ENCODE data around the gene CEP120. TPM values are rescaled to one million over a fixed set of nuclear protein-coding genes. Genes with fewer than 3 reads are reported as not detected.
"Not testable (repeated sequence)": the region's sequence is repeated elsewhere in the genome, so short reads cannot be mapped to it uniquely, and the experiment has no call there.

Gene CEP120
- total RNA-seq (2014; rRNA removed; shearing (Covaris generic)) = 19.2 and 19.4 TPM in 2 replicates

- peak; percentile 97 for DNase-seq (ENCODE audit: low read depth)
These were observed at the start of gene CEP120 for GRCh38 chr5:123423278-123424149. Gene CEP120, minus strand, starts transcription at chr5:123423403. Its CDS starts 405 bp downstream, at chr5:123422998.

GRCh38 chr5:123472150-123472924 is 49.1 kb upstream of the CEP120 start:
- no peak for DNase-seq (ENCODE audit: low read depth)

- no peak for DNase-seq (ENCODE audit: low read depth)
These were observed 48.2 kb upstream of the CEP120 start for GRCh38 chr5:123471385-123471784.

- not testable (repeated sequence) for DNase-seq (ENCODE audit: low read depth)
These were observed 43.6 kb upstream of the CEP120 start for GRCh38 chr5:123466839-123467238.

- DNase-seq (ENCODE audit: low read depth) = peak; percentile 1
These were observed 37.1 kb upstream of the CEP120 start for GRCh38 chr5:123460296-123460729.

- DNase-seq (ENCODE audit: low read depth) = not testable (repeated sequence)
These were observed 35.8 kb upstream of the CEP120 start for GRCh38 chr5:123458994-123459393.

GRCh38 chr5:123456242-123456641 is 33.0 kb upstream of the CEP120 start:
- no peak for DNase-seq (ENCODE audit: low read depth)

- DNase-seq (ENCODE audit: low read depth) = no peak
These were observed 32.4 kb upstream of the CEP120 start for GRCh38 chr5:123455640-123456039.

- no peak for DNase-seq (ENCODE audit: low read depth)
These were observed 31.9 kb upstream of the CEP120 start for GRCh38 chr5:123455095-123455494.

- DNase-seq (ENCODE audit: low read depth) = no peak
These were observed 31.2 kb upstream of the CEP120 start for GRCh38 chr5:123454259-123454911.

- DNase-seq (ENCODE audit: low read depth) = no peak
These were observed 29.2 kb upstream of the CEP120 start for GRCh38 chr5:123452401-123452800.

GRCh38 chr5:123451047-123451446 is 27.8 kb upstream of the CEP120 start:
- DNase-seq (ENCODE audit: low read depth) = no peak

GRCh38 chr5:123450640-123451039 is 27.4 kb upstream of the CEP120 start:
- DNase-seq (ENCODE audit: low read depth) = no peak

GRCh38 chr5:123450114-123450513 is 26.9 kb upstream of the CEP120 start:
- no peak for DNase-seq (ENCODE audit: low read depth)

GRCh38 chr5:123449424-123449974 is 26.3 kb upstream of the CEP120 start:
- DNase-seq (ENCODE audit: low read depth) = no peak

GRCh38 chr5:123448743-123449142 is 25.5 kb upstream of the CEP120 start:
- DNase-seq (ENCODE audit: low read depth) = no peak

- DNase-seq (ENCODE audit: low read depth) = no peak
These were observed 24.9 kb upstream of the CEP120 start for GRCh38 chr5:123448017-123448617.

- DNase-seq (ENCODE audit: low read depth) = no peak
These were observed 20.8 kb upstream of the CEP120 start for GRCh38 chr5:123444016-123444415.

- DNase-seq (ENCODE audit: low read depth) = no peak
These were observed 18.2 kb upstream of the CEP120 start for GRCh38 chr5:123441408-123441807.

- no peak for DNase-seq (ENCODE audit: low read depth)
These were observed 17.4 kb upstream of the CEP120 start for GRCh38 chr5:123440456-123441181.

- DNase-seq (ENCODE audit: low read depth) = no peak
These were observed 16.5 kb upstream of the CEP120 start for GRCh38 chr5:123439709-123440108.
